Chondrocyte (in vitro differentiated cells): Measurements from ENCODE around the gene FAM186B. TPM values are rescaled to one million over a fixed set of nuclear protein-coding genes. Genes with fewer than 3 reads are reported as not detected.

Experiments used
- DNase-seq: peaks from one replicate; pipeline ENCODE4 v3.0.0; 2021; ENCODE audit warnings: mixed read lengths, low spot score
- H3K27ac Mint-ChIP-seq: one replicate; pipeline ENCODE4 v1.8.0; 2021; ENCODE audit warnings: mild to moderate bottlenecking, moderate library complexity, mixed read lengths; ENCODE audit not compliant: unreplicated experiment
- H3K27me3 Mint-ChIP-seq: 2 replicates; pipeline ENCODE4 v1.8.0; 2021; ENCODE audit warnings: low read depth, mixed read lengths
- H3K36me3 Mint-ChIP-seq: 2 replicates; pipeline ENCODE4 v1.8.0; 2021; ENCODE audit warnings: low read depth, mixed read lengths
- H3K4me1 Mint-ChIP-seq: 2 replicates; pipeline ENCODE4 v1.8.0; 2021; ENCODE audit warnings: low read depth, mild to moderate bottlenecking, mixed read lengths
- H3K4me3 Mint-ChIP-seq: one replicate; pipeline ENCODE4 v1.8.0; 2021; ENCODE audit warnings: mild to moderate bottlenecking, moderate library complexity, mixed read lengths; ENCODE audit not compliant: unreplicated experiment
- H3K9me3 Mint-ChIP-seq: 2 replicates; pipeline ENCODE4 v1.8.0; 2021; ENCODE audit warnings: low read depth, mixed read lengths
- CTCF ChIP-seq: fragments of 200-600 bp; sonication (generic); IDR thresholded peaks from 2 replicates; pipeline ENCODE4 v1.5.0; 2021; ENCODE audit warnings: antibody characterized with exemption, mild to moderate bottlenecking, moderate library complexity
- total RNA-seq: library from RNA; stranded (reverse); gene quantifications from 3 replicates; pipeline ENCODE4 v1.2.1, GENCODE V29; 2021

The FAM186B gene
- total RNA-seq, 1 donor from 2014 or later: 0.27 TPM

GRCh38 chr12:49585477-49586459 is 19.7 kb downstream of the FAM186B start:
- peak overlapping the region; percentile 19 for H3K4me3 Mint-ChIP-seq
- H3K27ac Mint-ChIP-seq: peak overlapping the region; percentile 37
- TF ChIP-seq CTCF: no peak
- peaks cover 2% of the 10 kb centered on the region for H3K36me3 Mint-ChIP-seq
- peaks cover 66% of the 10 kb centered on the region for H3K4me1 Mint-ChIP-seq
- no peaks in the 10 kb centered on the region for H3K27me3 Mint-ChIP-seq
- no peak for DNase-seq
- peaks cover 3% of the 10 kb centered on the region for H3K9me3 Mint-ChIP-seq

DNA sequence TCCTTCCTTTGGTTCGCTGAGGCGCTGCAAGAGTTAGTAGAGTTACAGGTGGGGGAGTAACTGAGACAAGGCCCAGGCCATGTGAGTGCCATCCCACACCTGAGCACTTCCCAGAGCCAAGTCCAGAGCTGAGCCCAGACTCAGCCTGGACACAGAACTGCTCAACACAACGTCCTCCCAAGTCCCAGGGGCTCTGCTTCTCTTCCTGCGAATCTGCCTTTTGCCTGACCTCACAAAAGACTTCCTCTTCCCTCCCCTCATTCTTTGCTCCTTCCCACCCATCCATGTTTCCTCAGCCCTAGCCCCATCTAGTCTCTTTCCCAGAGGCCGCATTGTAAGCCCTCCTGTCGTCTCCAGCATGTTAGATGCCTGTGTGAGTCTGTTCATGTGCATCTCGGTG is 20.8 kb downstream of the FAM186B start:
- no peak overlapping the region for H3K27ac Mint-ChIP-seq
- no peak overlapping the region for H3K4me3 Mint-ChIP-seq
- peaks cover 2% of the 10 kb centered on the region for H3K36me3 Mint-ChIP-seq
- H3K4me1 Mint-ChIP-seq: peaks cover 66% of the 10 kb centered on the region
- TF ChIP-seq CTCF: no peak
- H3K9me3 Mint-ChIP-seq: no peaks in the 10 kb centered on the region
- no peak for DNase-seq
- H3K27me3 Mint-ChIP-seq: no peaks in the 10 kb centered on the region

DNA sequence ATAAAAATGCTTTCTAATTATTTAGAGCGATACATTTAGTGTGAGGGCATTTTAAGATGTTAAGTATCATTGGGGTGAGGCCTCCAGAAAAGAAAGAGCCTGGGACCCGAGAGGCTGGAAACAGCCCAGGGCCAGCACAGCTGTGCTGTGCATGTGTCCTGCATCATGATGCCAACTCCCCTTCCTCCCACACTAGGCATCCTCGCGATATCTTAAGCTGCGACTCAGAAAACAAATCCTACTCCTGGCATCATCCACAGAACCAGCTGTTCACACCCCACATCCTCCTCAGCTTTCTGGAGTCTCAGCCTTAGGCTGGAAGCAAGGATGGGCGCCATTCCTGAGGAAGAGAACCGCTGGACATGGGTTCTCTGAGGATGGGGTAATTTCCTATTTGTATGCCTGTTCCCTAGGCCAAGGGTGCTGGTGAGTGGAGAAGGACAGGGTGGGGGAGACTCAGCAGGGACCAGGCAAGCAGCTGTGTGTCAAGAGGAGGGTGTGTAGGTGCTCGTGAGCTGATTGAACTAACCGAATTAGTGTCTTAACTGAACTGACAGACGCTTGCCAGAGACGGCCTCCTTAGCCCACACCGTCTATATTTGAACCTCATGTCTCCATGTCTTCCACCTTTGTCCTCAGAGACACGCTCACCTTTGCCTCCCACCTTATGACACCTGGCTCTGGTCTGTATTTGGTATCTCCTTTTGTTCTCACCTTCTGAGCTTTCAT is 21.9 kb downstream of the FAM186B start:
- peak overlapping the region; percentile 80 for H3K27ac Mint-ChIP-seq
- no peaks in the 10 kb centered on the region for H3K9me3 Mint-ChIP-seq
- no peak overlapping the region for H3K4me3 Mint-ChIP-seq
- no peak for DNase-seq
- TF ChIP-seq CTCF: no peak
- H3K4me1 Mint-ChIP-seq: peaks cover 59% of the 10 kb centered on the region
- H3K27me3 Mint-ChIP-seq: no peaks in the 10 kb centered on the region
- H3K36me3 Mint-ChIP-seq: no peaks in the 10 kb centered on the region

GRCh38 chr12:49582850-49583249 is 22.6 kb downstream of the FAM186B start:
- peak overlapping the region; percentile 80 for H3K27ac Mint-ChIP-seq
- peaks cover 59% of the 10 kb centered on the region for H3K4me1 Mint-ChIP-seq
- H3K36me3 Mint-ChIP-seq: no peaks in the 10 kb centered on the region
- no peak for DNase-seq
- H3K4me3 Mint-ChIP-seq: no peak overlapping the region
- H3K27me3 Mint-ChIP-seq: no peaks in the 10 kb centered on the region
- no peaks in the 10 kb centered on the region for H3K9me3 Mint-ChIP-seq
- TF ChIP-seq CTCF: no peak

GRCh38 chr12:49582201-49582600 is 23.2 kb downstream of the FAM186B start:
- Mint-ChIP-seq H3K27ac (peak overlapping the region; percentile 54), H3K9me3 (no peaks in the 10 kb centered on the region), H3K27me3 (no peaks in the 10 kb centered on the region), H3K36me3 (no peaks in the 10 kb centered on the region), H3K4me3 (no peak overlapping the region), H3K4me1 (peaks cover 59% of the 10 kb centered on the region)
- DNase-seq: no peak
- TF ChIP-seq CTCF: no peak
